ENCODE data around the gene OLFM4. TPM values are rescaled to one million over a fixed set of nuclear protein-coding genes. Genes with fewer than 3 reads are reported as not detected.

OLFM4 gene
- total RNA-seq, 2 donors from 2014 or later = 0.37 TPM; not detected in 1

DNA sequence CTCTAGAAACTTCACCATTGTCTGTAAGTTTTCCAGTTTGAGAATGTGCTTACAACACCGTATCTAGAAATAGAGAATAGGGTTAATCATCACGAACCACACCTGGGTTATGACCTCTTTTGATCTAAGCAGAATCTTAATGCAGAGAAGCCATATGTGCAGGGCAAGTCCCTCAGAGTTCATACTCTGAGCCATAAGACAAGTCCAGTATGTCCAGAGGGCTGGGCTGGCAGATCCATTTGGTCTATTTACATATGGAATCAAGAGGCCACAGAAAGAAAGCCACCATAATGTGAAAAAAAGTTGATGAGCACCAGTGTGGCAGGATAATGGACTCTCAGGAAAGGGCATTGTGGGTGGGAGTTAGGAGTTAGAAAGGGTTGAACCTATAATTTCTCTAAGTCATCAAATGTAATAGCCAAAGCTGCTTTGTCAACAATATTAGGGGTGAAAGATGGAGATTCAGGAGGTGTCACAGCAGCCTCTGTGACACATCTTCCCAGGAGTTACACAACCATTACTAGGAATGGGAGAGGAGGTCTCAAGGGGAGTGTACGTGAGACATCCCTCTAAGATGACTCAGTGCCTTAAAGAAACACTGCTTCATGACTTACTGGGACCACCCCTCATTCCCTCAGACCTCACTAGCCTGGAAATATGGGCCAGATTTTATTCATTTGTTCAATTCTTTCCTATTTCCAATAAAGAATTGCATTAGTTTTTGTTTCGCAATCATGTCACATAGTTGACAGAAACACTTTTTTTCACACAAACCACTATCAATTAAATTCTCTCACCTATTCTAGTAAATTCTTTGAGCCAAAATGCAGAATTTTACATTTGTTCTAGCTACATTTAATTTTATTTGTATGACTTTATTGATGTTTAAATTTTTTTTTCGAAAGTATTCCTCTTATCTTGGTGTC, 30.4 kb upstream of the OLFM4 start:
- TF ChIP-seq, protein P1, sequence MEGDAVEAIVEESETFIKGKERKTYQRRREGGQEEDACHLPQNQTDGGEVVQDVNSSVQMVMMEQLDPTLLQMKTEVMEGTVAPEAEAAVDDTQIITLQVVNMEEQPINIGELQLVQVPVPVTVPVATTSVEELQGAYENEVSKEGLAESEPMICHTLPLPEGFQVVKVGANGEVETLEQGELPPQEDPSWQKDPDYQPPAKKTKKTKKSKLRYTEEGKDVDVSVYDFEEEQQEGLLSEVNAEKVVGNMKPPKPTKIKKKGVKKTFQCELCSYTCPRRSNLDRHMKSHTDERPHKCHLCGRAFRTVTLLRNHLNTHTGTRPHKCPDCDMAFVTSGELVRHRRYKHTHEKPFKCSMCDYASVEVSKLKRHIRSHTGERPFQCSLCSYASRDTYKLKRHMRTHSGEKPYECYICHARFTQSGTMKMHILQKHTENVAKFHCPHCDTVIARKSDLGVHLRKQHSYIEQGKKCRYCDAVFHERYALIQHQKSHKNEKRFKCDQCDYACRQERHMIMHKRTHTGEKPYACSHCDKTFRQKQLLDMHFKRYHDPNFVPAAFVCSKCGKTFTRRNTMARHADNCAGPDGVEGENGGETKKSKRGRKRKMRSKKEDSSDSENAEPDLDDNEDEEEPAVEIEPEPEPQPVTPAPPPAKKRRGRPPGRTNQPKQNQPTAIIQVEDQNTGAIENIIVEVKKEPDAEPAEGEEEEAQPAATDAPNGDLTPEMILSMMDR (IDR thresholded peaks at IDR 0.05) = no peak
- H3K27ac ChIP-seq = no peak overlapping the region
- H3K27me3 ChIP-seq = no peaks in the 10 kb centered on the region
- H3K4me1 ChIP-seq = no peaks in the 10 kb centered on the region
- H3K9me3 ChIP-seq = no peaks in the 10 kb centered on the region
- H3K4me3 ChIP-seq = no peak overlapping the region
- H3K36me3 ChIP-seq = no peaks in the 10 kb centered on the region
- no peak for DNase-seq (ENCODE audit: low spot score)

DNA sequence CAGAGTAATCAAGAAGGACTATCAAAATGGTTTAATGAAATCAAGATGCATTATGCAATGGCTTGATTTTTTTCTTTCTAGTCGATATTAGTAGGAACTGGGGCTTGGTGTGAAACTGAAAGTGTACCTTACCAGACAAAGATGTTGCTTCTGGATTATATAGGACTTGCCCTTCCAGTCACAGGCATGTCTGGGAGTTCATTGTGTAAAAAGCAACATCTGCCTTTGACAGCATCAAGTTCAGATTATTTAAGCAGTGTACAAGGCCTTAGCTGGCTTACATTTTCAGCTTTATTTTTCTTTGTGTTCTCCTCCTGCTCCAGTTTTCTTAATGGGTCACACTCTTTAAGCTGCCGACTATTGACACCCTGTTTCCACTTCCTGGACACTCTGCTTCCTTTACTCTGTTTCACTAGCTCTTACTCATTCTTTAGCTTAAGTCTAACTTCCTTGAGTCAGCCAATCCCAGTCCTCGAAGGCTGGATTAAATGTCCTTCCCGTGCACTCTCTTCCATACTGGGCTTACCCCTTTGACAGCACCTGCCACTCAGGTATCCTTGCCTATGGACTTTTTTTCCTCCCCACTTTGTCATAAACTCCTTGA, 29.4 kb upstream of the OLFM4 start:
- Histone ChIP-seq H3K27me3 (no peaks in the 10 kb centered on the region), H3K36me3 (no peaks in the 10 kb centered on the region), H3K4me1 (no peaks in the 10 kb centered on the region), H3K9me3 (no peaks in the 10 kb centered on the region), H3K27ac (no peak overlapping the region), H3K4me3 (no peak overlapping the region)
- TF ChIP-seq, protein P1 (IDR thresholded peaks at IDR 0.05) = no peak
- no peak for DNase-seq (ENCODE audit: low spot score)

DNA sequence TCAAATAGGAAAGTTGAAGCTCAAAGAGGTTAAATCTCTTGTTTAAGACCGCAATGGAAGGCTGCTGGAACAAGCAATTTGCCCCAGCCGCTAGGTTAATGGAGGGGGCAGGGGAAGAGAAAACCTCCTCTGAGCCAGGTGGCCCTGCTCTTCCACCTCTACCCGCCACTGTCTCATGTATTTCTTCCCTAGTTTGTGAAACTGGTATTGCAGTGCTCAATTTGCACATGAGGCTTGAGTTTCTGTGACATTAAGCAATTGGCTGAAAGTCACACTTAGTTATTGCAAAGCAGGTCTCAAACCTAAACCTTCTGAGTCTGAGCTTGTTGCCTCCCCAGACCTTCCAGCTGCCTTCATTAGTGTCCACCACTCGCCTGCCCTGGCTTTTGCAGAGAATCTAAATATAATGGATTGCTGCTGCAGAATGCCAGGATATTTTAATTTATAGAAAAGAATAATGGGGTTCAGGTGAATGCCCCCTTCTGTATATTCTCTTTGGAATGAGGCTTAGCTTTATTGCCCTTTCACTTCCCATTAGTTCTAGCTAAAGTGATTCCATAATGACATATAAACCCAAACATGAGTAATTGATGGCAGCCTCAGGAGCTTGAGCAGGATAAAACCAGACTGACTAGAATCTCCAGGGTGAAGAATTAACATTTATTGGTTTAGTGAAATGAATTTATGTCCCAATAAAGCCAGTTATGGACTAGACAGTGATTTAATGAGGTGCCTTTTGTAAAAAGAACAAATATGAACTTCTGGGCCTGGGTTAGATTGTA, 27.0 kb upstream of the OLFM4 start:
- DNase-seq (ENCODE audit: low spot score) = no peak
- TF ChIP-seq, protein P1 (IDR thresholded peaks at IDR 0.05) = no peak
- no peaks in the 10 kb centered on the region for H3K9me3 ChIP-seq
- H3K27ac ChIP-seq = no peak overlapping the region
- no peaks in the 10 kb centered on the region for H3K4me1 ChIP-seq
- no peaks in the 10 kb centered on the region for H3K36me3 ChIP-seq
- H3K4me3 ChIP-seq = no peak overlapping the region
- H3K27me3 ChIP-seq = no peaks in the 10 kb centered on the region

DNA sequence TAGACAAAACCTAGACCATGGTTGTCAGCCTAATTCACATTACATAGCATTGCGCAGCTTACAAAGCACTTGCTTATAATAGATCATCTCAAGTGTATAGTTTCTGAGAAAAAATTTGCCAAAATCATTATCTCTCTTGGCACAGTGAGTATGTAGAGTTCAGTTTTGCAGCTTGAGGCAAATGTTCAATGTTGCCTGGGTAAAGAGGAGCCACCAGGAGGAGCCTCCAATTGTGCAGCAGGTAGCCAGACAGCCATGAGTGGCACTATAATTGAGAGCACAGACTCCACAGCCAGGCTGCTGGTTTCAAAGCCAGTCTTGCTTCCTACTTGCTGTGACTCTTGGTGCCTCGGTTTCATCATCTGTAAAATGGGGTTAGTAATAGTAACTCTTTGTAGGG, 24.0 kb upstream of the OLFM4 start:
- DNase-seq (ENCODE audit: low spot score) = no peak

DNA sequence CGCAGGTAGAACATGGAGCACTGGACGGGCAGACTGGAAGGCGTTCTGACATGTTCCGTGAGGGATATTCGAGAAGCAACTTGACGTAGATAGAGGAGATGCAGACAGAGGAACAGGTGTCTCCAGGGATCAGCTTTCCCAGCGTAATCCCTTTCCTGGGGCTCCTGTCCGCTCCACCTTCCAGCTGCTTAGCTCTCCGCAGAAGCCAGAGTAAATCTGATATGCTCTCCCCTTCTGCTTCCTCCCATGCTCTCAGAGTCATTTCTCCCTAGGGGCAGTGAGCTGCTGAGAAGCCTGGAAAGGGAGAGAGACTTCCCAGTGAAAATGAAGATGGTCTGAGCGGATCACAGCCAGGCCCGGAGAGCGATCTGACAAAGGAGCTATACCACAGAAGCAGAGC, 23.0 kb upstream of the OLFM4 start:
- no peak overlapping the region for H3K27ac ChIP-seq
- no peaks in the 10 kb centered on the region for H3K4me1 ChIP-seq
- H3K4me3 ChIP-seq = no peak overlapping the region
- TF ChIP-seq, protein P1 (IDR thresholded peaks at IDR 0.05) = no peak
- H3K9me3 ChIP-seq = no peaks in the 10 kb centered on the region
- DNase-seq (ENCODE audit: low spot score) = no peak
- H3K36me3 ChIP-seq = no peaks in the 10 kb centered on the region
- H3K27me3 ChIP-seq = no peaks in the 10 kb centered on the region

More for the DNA sequence above, 24.0 kb upstream of the OLFM4 start:
- Histone ChIP-seq H3K36me3 (no peaks in the 10 kb centered on the region), H3K4me3 (no peak overlapping the region), H3K4me1 (no peaks in the 10 kb centered on the region), H3K27me3 (no peaks in the 10 kb centered on the region), H3K27ac (no peak overlapping the region), H3K9me3 (no peaks in the 10 kb centered on the region)
- TF ChIP-seq, protein P1 (IDR thresholded peaks at IDR 0.05) = no peak

Measured in right atrium auricular region (tissue), 2 donors.